ENCODE measurements around the gene BABAM2. TPM values are rescaled to one million over a fixed set of nuclear protein-coding genes. Genes with fewer than 3 reads are reported as not detected.

BABAM2 gene
- total RNA-seq, 1 donor = 42.0 TPM

DNA sequence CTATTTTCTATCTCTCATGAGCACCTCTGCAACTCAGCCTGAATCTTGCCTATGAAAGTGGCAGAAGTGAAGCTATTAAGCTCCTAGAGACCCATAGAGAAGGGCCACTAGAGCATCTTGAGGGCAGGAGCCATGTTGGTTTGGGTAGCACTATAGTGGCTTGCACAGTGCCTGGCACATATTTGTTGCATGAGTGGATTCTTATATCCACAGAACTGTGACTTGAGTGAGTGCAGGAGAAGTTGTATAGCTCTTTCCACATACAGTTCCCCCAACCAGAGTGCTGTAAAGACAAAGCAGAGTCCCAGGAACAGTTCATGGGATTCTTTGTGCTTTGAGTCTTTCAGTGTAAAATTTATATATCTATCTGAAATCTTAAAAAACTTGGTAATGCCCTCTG, 296.7 kb downstream of the BABAM2 start:
- Histone ChIP-seq H2AFZ (ENCODE audit: low read length) (no peak overlapping the region), H3K27ac (ENCODE audit: low read depth, low read length) (no peak overlapping the region), H4K20me1 (ENCODE audit: insufficient read depth, low read length) (no peaks in the 10 kb centered on the region), H3K9me3 (ENCODE audit: low read depth, low read length) (no peaks in the 10 kb centered on the region), H3K27me3 (ENCODE audit: insufficient read depth, low read length) (no peaks in the 10 kb centered on the region), H3K36me3 (ENCODE audit: insufficient read depth, low read length) (no peaks in the 10 kb centered on the region), H3K4me3 (ENCODE audit: insufficient read depth, low read length) (no peak overlapping the region), H3K4me1 (ENCODE audit: insufficient read depth, low read length) (peaks cover 15% of the 10 kb centered on the region), H3K4me2 (ENCODE audit: insufficient read depth, low read length) (no peak overlapping the region), H3K79me2 (ENCODE audit: insufficient read depth, low read length) (no peaks in the 10 kb centered on the region)
- TF ChIP-seq, protein P1, sequence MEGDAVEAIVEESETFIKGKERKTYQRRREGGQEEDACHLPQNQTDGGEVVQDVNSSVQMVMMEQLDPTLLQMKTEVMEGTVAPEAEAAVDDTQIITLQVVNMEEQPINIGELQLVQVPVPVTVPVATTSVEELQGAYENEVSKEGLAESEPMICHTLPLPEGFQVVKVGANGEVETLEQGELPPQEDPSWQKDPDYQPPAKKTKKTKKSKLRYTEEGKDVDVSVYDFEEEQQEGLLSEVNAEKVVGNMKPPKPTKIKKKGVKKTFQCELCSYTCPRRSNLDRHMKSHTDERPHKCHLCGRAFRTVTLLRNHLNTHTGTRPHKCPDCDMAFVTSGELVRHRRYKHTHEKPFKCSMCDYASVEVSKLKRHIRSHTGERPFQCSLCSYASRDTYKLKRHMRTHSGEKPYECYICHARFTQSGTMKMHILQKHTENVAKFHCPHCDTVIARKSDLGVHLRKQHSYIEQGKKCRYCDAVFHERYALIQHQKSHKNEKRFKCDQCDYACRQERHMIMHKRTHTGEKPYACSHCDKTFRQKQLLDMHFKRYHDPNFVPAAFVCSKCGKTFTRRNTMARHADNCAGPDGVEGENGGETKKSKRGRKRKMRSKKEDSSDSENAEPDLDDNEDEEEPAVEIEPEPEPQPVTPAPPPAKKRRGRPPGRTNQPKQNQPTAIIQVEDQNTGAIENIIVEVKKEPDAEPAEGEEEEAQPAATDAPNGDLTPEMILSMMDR (IDR thresholded peaks at IDR 0.05; ENCODE audit: extremely low read depth, low read depth, low read length) = no peak
- DNase-seq (ENCODE audit: insufficient read length, low spot score, missing footprints) = no peak

DNA sequence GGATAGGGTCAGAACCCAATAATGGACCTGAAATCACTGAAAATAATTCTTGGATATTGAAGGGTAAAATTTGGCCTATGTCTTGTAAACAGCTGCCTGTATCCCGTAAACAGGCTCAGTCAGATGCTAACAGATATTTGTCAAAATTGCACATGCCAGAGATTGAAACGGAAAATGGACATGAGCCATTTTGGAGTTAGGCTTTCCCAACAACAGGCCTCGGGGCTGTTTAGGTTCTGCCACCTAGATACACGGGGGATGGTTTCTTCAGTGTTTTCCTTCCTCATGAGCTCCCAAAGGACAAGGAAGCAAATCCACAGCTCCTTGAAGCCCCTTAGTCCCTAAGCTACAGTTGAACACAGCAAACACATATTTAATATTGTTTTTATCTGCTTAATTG, 297.9 kb downstream of the BABAM2 start:
- Histone ChIP-seq H3K79me2 (ENCODE audit: insufficient read depth, low read length) (no peaks in the 10 kb centered on the region), H3K4me2 (ENCODE audit: insufficient read depth, low read length) (no peak overlapping the region), H3K36me3 (ENCODE audit: insufficient read depth, low read length) (no peaks in the 10 kb centered on the region), H3K9me3 (ENCODE audit: low read depth, low read length) (no peaks in the 10 kb centered on the region), H3K4me3 (ENCODE audit: insufficient read depth, low read length) (no peak overlapping the region), H4K20me1 (ENCODE audit: insufficient read depth, low read length) (no peaks in the 10 kb centered on the region), H3K27ac (ENCODE audit: low read depth, low read length) (no peak overlapping the region), H2AFZ (ENCODE audit: low read length) (no peak overlapping the region), H3K27me3 (ENCODE audit: insufficient read depth, low read length) (no peaks in the 10 kb centered on the region), H3K4me1 (ENCODE audit: insufficient read depth, low read length) (peaks cover 15% of the 10 kb centered on the region)
- TF ChIP-seq, protein P1 (IDR thresholded peaks at IDR 0.05; ENCODE audit: extremely low read depth, low read depth, low read length) = no peak
- no peak for DNase-seq (ENCODE audit: insufficient read length, low spot score, missing footprints)

DNA sequence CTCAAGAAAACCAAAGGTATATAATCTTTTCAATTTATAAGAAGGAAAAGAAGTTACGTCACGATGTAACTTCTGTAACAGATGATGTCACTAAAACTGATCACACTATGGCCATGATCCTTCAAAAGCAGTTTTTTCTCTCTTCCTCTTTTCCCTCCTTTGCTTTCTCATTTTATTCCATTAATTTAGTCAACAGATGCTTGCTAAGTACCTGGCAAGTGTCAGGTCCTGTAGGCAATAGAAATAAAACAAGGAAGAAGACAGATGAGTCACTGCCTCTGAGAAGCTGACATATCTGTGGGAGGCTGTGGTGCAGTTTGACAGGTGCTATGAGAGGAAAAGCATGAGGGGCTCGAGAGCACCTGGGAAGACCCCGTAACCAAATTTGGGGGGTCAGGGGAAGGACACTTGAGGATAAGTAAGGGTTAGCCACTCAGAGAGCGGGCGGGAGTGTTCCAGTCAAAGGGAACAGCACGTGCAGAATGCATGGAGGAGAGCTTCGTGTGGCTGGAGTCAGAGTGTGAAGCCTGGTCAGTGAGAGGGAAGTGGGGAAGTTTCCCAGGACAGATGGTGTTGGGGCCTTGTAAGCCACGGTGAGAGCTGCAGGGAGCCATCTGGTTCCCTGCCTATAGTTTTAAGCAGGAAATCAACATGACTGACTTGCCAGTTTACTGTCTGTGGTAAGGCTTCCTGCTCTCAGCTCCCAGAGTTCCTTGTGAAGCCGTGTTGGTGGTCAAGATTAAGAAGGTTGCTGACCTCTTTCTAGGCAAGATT, 303.3 kb downstream of the BABAM2 start:
- Histone ChIP-seq H4K20me1 (ENCODE audit: insufficient read depth, low read length) (no peaks in the 10 kb centered on the region), H2AFZ (ENCODE audit: low read length) (no peak overlapping the region), H3K27me3 (ENCODE audit: insufficient read depth, low read length) (no peaks in the 10 kb centered on the region), H3K36me3 (ENCODE audit: insufficient read depth, low read length) (no peaks in the 10 kb centered on the region), H3K27ac (ENCODE audit: low read depth, low read length) (no peak overlapping the region), H3K9me3 (ENCODE audit: low read depth, low read length) (no peaks in the 10 kb centered on the region), H3K79me2 (ENCODE audit: insufficient read depth, low read length) (no peaks in the 10 kb centered on the region), H3K4me3 (ENCODE audit: insufficient read depth, low read length) (no peak overlapping the region), H3K4me2 (ENCODE audit: insufficient read depth, low read length) (no peak overlapping the region), H3K4me1 (ENCODE audit: insufficient read depth, low read length) (no peaks in the 10 kb centered on the region)
- TF ChIP-seq, protein P1 (IDR thresholded peaks at IDR 0.05; ENCODE audit: extremely low read depth, low read depth, low read length) = no peak
- DNase-seq (ENCODE audit: insufficient read length, low spot score, missing footprints) = no peak

DNA sequence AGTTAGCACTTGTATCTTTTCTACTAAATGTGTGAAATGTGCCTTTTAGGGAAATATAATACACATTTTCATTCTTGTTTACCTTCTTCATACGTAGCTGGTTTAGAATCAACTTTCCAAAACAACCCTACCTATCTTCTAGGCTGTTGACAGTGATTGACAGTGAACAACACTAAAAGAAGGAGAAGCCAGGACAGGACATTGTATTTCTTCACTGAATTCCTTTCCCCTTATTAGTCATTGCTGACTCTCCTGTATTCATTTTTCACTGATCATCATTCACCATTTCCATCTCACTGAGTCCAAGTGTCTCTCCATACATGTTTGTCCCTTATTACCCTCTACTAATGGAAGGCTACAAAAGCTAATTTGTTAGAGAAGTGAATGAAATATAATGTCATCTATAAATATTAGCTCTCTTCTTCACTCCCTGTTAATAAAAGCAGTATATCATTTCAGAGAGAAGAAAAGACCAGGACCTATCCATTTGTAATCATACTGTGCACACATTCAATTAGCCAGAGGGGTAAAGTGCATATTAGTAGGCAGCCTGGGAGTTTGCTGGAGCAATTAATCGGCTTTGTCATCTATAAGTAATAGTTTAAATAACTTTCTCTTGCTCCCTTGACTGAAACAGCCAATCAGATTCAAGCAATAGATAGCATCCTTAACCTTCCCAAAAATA, 309.6 kb downstream of the BABAM2 start:
- Histone ChIP-seq H3K4me2 (ENCODE audit: insufficient read depth, low read length) (no peak overlapping the region), H3K4me1 (ENCODE audit: insufficient read depth, low read length) (no peaks in the 10 kb centered on the region), H4K20me1 (ENCODE audit: insufficient read depth, low read length) (no peaks in the 10 kb centered on the region), H3K36me3 (ENCODE audit: insufficient read depth, low read length) (no peaks in the 10 kb centered on the region), H3K4me3 (ENCODE audit: insufficient read depth, low read length) (no peak overlapping the region), H3K27ac (ENCODE audit: low read depth, low read length) (no peak overlapping the region), H2AFZ (ENCODE audit: low read length) (no peak overlapping the region), H3K27me3 (ENCODE audit: insufficient read depth, low read length) (no peaks in the 10 kb centered on the region), H3K79me2 (ENCODE audit: insufficient read depth, low read length) (no peaks in the 10 kb centered on the region), H3K9me3 (ENCODE audit: low read depth, low read length) (no peaks in the 10 kb centered on the region)
- TF ChIP-seq, protein P1 (IDR thresholded peaks at IDR 0.05; ENCODE audit: extremely low read depth, low read depth, low read length) = no peak
- no peak for DNase-seq (ENCODE audit: insufficient read length, low spot score, missing footprints)

Data from osteoblast (primary cell).